ENCODE results near the gene UNCX. TPM values are rescaled to one million over a fixed set of nuclear protein-coding genes. Genes with fewer than 3 reads are reported as not detected.

UNCX gene
- total and polyA plus RNA-seq, 2 of the 8 experiments (the other 6 are each of a cell fraction or from before 2014, with no cell fraction given), result not detected

DNA sequence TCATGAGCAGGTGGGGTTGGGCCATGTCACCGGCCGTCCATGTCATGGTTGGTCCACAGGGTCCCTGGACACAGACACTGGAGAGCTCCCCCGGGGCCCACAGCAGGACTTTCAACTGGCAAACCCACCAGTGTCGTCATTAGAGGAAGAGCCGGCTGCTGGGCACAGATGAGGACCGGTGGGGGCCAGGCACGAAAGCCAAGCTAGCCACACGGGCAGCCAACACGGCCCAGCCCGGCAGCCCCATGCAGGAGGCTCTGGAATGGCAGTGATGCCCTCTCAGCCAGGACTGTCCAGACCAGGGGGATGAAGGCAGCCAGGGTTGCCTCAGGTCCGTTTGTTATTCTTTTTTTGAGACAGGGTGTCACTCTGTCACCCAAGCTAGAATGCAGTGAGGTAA lies 21.1 kb upstream of the UNCX start (continued):
- TF ChIP-seq, protein P1, sequence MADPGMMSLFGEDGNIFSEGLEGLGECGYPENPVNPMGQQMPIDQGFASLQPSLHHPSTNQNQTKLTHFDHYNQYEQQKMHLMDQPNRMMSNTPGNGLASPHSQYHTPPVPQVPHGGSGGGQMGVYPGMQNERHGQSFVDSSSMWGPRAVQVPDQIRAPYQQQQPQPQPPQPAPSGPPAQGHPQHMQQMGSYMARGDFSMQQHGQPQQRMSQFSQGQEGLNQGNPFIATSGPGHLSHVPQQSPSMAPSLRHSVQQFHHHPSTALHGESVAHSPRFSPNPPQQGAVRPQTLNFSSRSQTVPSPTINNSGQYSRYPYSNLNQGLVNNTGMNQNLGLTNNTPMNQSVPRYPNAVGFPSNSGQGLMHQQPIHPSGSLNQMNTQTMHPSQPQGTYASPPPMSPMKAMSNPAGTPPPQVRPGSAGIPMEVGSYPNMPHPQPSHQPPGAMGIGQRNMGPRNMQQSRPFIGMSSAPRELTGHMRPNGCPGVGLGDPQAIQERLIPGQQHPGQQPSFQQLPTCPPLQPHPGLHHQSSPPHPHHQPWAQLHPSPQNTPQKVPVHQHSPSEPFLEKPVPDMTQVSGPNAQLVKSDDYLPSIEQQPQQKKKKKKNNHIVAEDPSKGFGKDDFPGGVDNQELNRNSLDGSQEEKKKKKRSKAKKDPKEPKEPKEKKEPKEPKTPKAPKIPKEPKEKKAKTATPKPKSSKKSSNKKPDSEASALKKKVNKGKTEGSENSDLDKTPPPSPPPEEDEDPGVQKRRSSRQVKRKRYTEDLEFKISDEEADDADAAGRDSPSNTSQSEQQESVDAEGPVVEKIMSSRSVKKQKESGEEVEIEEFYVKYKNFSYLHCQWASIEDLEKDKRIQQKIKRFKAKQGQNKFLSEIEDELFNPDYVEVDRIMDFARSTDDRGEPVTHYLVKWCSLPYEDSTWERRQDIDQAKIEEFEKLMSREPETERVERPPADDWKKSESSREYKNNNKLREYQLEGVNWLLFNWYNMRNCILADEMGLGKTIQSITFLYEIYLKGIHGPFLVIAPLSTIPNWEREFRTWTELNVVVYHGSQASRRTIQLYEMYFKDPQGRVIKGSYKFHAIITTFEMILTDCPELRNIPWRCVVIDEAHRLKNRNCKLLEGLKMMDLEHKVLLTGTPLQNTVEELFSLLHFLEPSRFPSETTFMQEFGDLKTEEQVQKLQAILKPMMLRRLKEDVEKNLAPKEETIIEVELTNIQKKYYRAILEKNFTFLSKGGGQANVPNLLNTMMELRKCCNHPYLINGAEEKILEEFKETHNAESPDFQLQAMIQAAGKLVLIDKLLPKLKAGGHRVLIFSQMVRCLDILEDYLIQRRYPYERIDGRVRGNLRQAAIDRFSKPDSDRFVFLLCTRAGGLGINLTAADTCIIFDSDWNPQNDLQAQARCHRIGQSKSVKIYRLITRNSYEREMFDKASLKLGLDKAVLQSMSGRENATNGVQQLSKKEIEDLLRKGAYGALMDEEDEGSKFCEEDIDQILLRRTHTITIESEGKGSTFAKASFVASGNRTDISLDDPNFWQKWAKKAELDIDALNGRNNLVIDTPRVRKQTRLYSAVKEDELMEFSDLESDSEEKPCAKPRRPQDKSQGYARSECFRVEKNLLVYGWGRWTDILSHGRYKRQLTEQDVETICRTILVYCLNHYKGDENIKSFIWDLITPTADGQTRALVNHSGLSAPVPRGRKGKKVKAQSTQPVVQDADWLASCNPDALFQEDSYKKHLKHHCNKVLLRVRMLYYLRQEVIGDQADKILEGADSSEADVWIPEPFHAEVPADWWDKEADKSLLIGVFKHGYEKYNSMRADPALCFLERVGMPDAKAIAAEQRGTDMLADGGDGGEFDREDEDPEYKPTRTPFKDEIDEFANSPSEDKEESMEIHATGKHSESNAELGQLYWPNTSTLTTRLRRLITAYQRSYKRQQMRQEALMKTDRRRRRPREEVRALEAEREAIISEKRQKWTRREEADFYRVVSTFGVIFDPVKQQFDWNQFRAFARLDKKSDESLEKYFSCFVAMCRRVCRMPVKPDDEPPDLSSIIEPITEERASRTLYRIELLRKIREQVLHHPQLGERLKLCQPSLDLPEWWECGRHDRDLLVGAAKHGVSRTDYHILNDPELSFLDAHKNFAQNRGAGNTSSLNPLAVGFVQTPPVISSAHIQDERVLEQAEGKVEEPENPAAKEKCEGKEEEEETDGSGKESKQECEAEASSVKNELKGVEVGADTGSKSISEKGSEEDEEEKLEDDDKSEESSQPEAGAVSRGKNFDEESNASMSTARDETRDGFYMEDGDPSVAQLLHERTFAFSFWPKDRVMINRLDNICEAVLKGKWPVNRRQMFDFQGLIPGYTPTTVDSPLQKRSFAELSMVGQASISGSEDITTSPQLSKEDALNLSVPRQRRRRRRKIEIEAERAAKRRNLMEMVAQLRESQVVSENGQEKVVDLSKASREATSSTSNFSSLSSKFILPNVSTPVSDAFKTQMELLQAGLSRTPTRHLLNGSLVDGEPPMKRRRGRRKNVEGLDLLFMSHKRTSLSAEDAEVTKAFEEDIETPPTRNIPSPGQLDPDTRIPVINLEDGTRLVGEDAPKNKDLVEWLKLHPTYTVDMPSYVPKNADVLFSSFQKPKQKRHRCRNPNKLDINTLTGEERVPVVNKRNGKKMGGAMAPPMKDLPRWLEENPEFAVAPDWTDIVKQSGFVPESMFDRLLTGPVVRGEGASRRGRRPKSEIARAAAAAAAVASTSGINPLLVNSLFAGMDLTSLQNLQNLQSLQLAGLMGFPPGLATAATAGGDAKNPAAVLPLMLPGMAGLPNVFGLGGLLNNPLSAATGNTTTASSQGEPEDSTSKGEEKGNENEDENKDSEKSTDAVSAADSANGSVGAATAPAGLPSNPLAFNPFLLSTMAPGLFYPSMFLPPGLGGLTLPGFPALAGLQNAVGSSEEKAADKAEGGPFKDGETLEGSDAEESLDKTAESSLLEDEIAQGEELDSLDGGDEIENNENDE (IDR thresholded peaks at IDR 0.05; ENCODE audit: insufficient replicate concordance, low read length), result no peak
- TF ChIP-seq ZNF274 (IDR thresholded peaks at IDR 0.05; ENCODE audit: borderline replicate concordance, extremely low read depth, low read length), result no peak
- TF ChIP-seq RBBP5 (IDR thresholded peaks at IDR 0.05; ENCODE audit: borderline replicate concordance, low read depth, low read length), result no peak
- TF ChIP-seq, protein P2, sequence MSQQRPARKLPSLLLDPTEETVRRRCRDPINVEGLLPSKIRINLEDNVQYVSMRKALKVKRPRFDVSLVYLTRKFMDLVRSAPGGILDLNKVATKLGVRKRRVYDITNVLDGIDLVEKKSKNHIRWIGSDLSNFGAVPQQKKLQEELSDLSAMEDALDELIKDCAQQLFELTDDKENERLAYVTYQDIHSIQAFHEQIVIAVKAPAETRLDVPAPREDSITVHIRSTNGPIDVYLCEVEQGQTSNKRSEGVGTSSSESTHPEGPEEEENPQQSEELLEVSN (IDR thresholded peaks at IDR 0.05), result no peak
- TF ChIP-seq TAF1 (IDR thresholded peaks at IDR 0.05; ENCODE audit: low read depth, low read length), result no peak
- TF ChIP-seq TCF12 (IDR thresholded peaks at IDR 0.05; ENCODE audit: low read depth, low read length), result no peak
- TF ChIP-seq, protein P3, sequence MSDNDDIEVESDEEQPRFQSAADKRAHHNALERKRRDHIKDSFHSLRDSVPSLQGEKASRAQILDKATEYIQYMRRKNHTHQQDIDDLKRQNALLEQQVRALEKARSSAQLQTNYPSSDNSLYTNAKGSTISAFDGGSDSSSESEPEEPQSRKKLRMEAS (IDR thresholded peaks at IDR 0.05), result no peak
- TF ChIP-seq HDAC6 (IDR thresholded peaks at IDR 0.05; ENCODE audit: low read depth, low read length), result no peak
- TF ChIP-seq JUN (IDR thresholded peaks at IDR 0.05; ENCODE audit: low read depth, low read length), result no peak
